B cell (primary cell): ENCODE data around the gene LAMB1. TPM values are rescaled to one million over a fixed set of nuclear protein-coding genes. Genes with fewer than 3 reads are reported as not detected.

Experiments used
- ATAC-seq: fragments of 200-7000 bp; cut with Tn5 transposase; one replicate; pipeline ENCODE4 v1.10.0; 2021; ENCODE audit warnings: low read depth, mild to moderate bottlenecking, moderate number of reproducible peaks, moderate library complexity
- CTCF ChIA-PET: fragments of 350-600 bp; sonication (Branson Sonifier 250); formaldehyde crosslinking; loops from one replicate; lab custom pipeline; 2021; ENCODE audit warnings: antibody characterized with exemption, inconsistent platforms; lab: Charles Lee
- POLR2A ChIA-PET: fragments of 350-600 bp; sonication (Branson Sonifier 250); formaldehyde crosslinking; loops from one replicate; lab custom pipeline; 2021; ENCODE audit warnings: antibody characterized with exemption; lab: Charles Lee
- DNase-seq: peaks from one replicate; pipeline ENCODE4 v3.0.0; 2013
- H2AFZ ChIP-seq: 2 replicates; pipeline ENCODE4 v1.6.1; 2012; ENCODE audit warnings: mild to moderate bottlenecking, low read depth, low read length; ENCODE audit not compliant: insufficient read depth, poor library complexity, severe bottlenecking
- H3K27ac ChIP-seq, 2 donors: 1 replicate in 1 of 2; 2 replicates in 1 of 2; pipeline ENCODE4 v1.5.1; 2012 to 2013; ENCODE audit warnings: low read length in 2 of 2, mild to moderate bottlenecking in 2 of 2, moderate library complexity in 1 of 2
- H3K27me3 ChIP-seq, 4 experiments: fragments of 200-600 bp in 1 of 4; sonication (generic) in 1 of 4; replicated peaks in 1 of 4; 1 replicate in 2 of 4; 2 replicates in 2 of 4; pipeline versions ENCODE4 v1.6.1 to v1.7.0; 2013 to 2016; ENCODE audit warnings: low read length in 3 of 4, mild to moderate bottlenecking in 2 of 4, mixed read lengths in 1 of 4, moderate library complexity in 1 of 4; ENCODE audit not compliant: insufficient read depth in 4 of 4, control insufficient read depth in 3 of 4; ENCODE audit errors: control extremely low read depth in 1 of 4
- H3K36me3 ChIP-seq, 2 experiments: replicated peaks in 1 of 2; 1 replicate in 1 of 2; 2 replicates in 1 of 2; pipeline versions ENCODE4 v1.6.1 to v1.7.1; 2013; ENCODE audit warnings: low read length in 1 of 2; ENCODE audit not compliant: insufficient read depth in 2 of 2, control insufficient read depth in 1 of 2; ENCODE audit errors: control extremely low read depth in 1 of 2, extremely low read depth in 1 of 2
- H3K4me1 ChIP-seq, 2 donors: fragments of 200-600 bp in 1 of 2; sonication (generic) in 1 of 2; 1 replicate in 1 of 2; 2 replicates in 1 of 2; pipeline versions ENCODE4 v1.5.1 to v1.6.1; 2013 to 2017; ENCODE audit warnings: low read length in 2 of 2; ENCODE audit not compliant: control insufficient read depth in 2 of 2, insufficient read depth in 2 of 2
- H3K4me2 ChIP-seq: replicated peaks from 2 replicates; pipeline ENCODE3; 2012; ENCODE audit warnings: mild to moderate bottlenecking, low read depth, low read length; ENCODE audit not compliant: poor library complexity, severe bottlenecking
- H3K4me3 ChIP-seq, 5 experiments: fragments of 200-600 bp in 1 of 5; sonication (generic) in 1 of 5; 1 replicate in 3 of 5; 2 replicates in 2 of 5; pipeline versions ENCODE4 v1.5.1 to v1.7.0; 2011 to 2016; ENCODE audit warnings: low read length in 4 of 5, mild to moderate bottlenecking in 4 of 5, low read depth in 2 of 5, control low read depth in 1 of 5, moderate library complexity in 1 of 5; ENCODE audit not compliant: insufficient read depth in 1 of 5; ENCODE audit errors: control extremely low read depth in 1 of 5, extremely low read depth in 1 of 5
- H3K79me2 ChIP-seq: fragments of 200-600 bp; sonication (generic); one replicate; pipeline ENCODE4 v1.6.0; 2016; ENCODE audit warnings: low read length; ENCODE audit not compliant: control insufficient read depth, insufficient read depth
- H3K9ac ChIP-seq: fragments of 200-600 bp; sonication (generic); 2 replicates; pipeline ENCODE4 v1.6.1; 2017; ENCODE audit warnings: mild to moderate bottlenecking, low read length, moderate library complexity
- H3K9me3 ChIP-seq, 3 donors: one replicate each; pipeline versions ENCODE4 v1.6.1 to v1.7.1; 2013; ENCODE audit warnings: low read length in 2 of 3; ENCODE audit not compliant: control insufficient read depth in 2 of 3, insufficient read depth in 1 of 3; ENCODE audit errors: control extremely low read depth in 1 of 3
- H4K20me1 ChIP-seq: 2 replicates; pipeline ENCODE4 v1.6.0; 2012; ENCODE audit warnings: mild to moderate bottlenecking, low read length; ENCODE audit not compliant: insufficient read depth, control insufficient read depth, poor library complexity, severe bottlenecking
- H3K27ac Mint-ChIP-seq: one replicate; pipeline ENCODE4 v1.8.0; 2021; ENCODE audit warnings: mixed read lengths
- H3K27me3 Mint-ChIP-seq: one replicate; pipeline ENCODE4 v1.8.0; 2021; ENCODE audit warnings: mixed read lengths
- H3K4me1 Mint-ChIP-seq: one replicate; pipeline ENCODE4 v1.8.0; 2021; ENCODE audit warnings: mixed read lengths
- H3K4me3 Mint-ChIP-seq: one replicate; pipeline ENCODE4 v1.8.0; 2021; ENCODE audit warnings: mixed read lengths
- H3K9me3 Mint-ChIP-seq: one replicate; pipeline ENCODE4 v1.8.0; 2022; ENCODE audit warnings: mixed read lengths; ENCODE audit not compliant: insufficient read depth
- CTCF ChIP-seq: fragments of 200-600 bp; IDR thresholded peaks from one replicate; pipeline ENCODE4 v1.8.0; 2022; ENCODE audit warnings: antibody characterized with exemption, mild to moderate bottlenecking
- EZH2 ChIP-seq: IDR thresholded peaks from 2 replicates; pipeline ENCODE4 v1.6.1; 2012; ENCODE audit warnings: borderline replicate concordance, low read depth, mild to moderate bottlenecking, moderate library complexity, low read length; ENCODE audit not compliant: insufficient read depth, poor library complexity, severe bottlenecking
- WGBS: methylation state at CpG from one replicate; pipeline ENCODE4 v1.1.5; 2013; ENCODE audit warnings: missing lambda C conversion rate; ENCODE audit not compliant: insufficient coverage; 5-methylcytosine and 5-hydroxymethylcytosine counted together
- intact Hi-C: fragments of 100-400 bp; cut with micrococcal nuclease; formaldehyde crosslinking; loops from one replicate; pipeline ENCODE4 v1.10.0; 2022
- polyA plus RNA-seq: library from polyadenylated mRNA; depleted of rRNA; stranded (reverse); fragments of >200 nt; gene quantifications from 2 replicates; pipeline ENCODE4 v1.2.3, GENCODE V29; 2012
- total RNA-seq, 2 donors: library from RNA; stranded (reverse); fragments of 120-200 nt in 1 of 2; gene quantifications; 1 replicate in 1 of 2; 2 replicates in 1 of 2; pipeline versions ENCODE4 v1.2.3 to v1.2.4, GENCODE V29; 2013 to 2022

The LAMB1 gene
- total and polyA plus RNA-seq, 2 donors (not counting 1 experiment from before 2014, with no cell fraction given), result not detected

- Histone ChIP-seq H3K4me3 (no peak overlapping the region), H3K36me3 (no peaks in the 10 kb centered on the region), H3K79me2 (no peaks in the 10 kb centered on the region), H3K27me3 (peaks cover 0 to 8% (median 1%) of the 10 kb centered on the region in 4 experiments), H3K9ac (no peak overlapping the region), H3K9me3 (no peaks in the 10 kb centered on the region), H4K20me1 (no peaks in the 10 kb centered on the region), H2AFZ (no peak overlapping the region), H3K4me2 (no peak overlapping the region), H3K27ac (no peak overlapping the region), H3K4me1 (no peaks in the 10 kb centered on the region)
- no peak overlapping the region for H3K4me3 Mint-ChIP-seq
- ChIA-PET POLR2A (no interaction called here), CTCF (no interaction called here)
- TF ChIP-seq CTCF (no peak), EZH2 (no peak)
- no peaks in the 10 kb centered on the region for H3K9me3 Mint-ChIP-seq
- 100% methylated on average over 1 of the region's 4 CpGs for WGBS
- DNase-seq (no peak), ATAC-seq (no peak)
- H3K27me3 Mint-ChIP-seq, result peaks cover 25% of the 10 kb centered on the region
- no peak overlapping the region for H3K27ac Mint-ChIP-seq
- no peaks in the 10 kb centered on the region for H3K4me1 Mint-ChIP-seq
- intact Hi-C loops, result no loop called here
Measured at GRCh38 chr7:107977048-107977447, 25.9 kb downstream of the LAMB1 start.

GRCh38 chr7:107976620-107977019 is 26.3 kb downstream of the LAMB1 start:
- Histone ChIP-seq H4K20me1 (no peaks in the 10 kb centered on the region), H2AFZ (no peak overlapping the region), H3K27me3 (peaks cover 0 to 8% (median 1%) of the 10 kb centered on the region in 4 experiments), H3K4me1 (no peaks in the 10 kb centered on the region), H3K9me3 (no peaks in the 10 kb centered on the region), H3K4me2 (no peak overlapping the region), H3K9ac (no peak overlapping the region), H3K27ac (no peak overlapping the region), H3K36me3 (no peaks in the 10 kb centered on the region), H3K79me2 (no peaks in the 10 kb centered on the region), H3K4me3 (no peak overlapping the region)
- no peak overlapping the region for H3K4me3 Mint-ChIP-seq
- ATAC-seq (no peak), DNase-seq (no peak)
- intact Hi-C loops, result no loop called here
- H3K27me3 Mint-ChIP-seq, result peaks cover 22% of the 10 kb centered on the region
- CTCF ChIA-PET, result no interaction called here
- no peak for TF ChIP-seq CTCF
- TF ChIP-seq EZH2, result no peak
- POLR2A ChIA-PET, result no interaction called here
- H3K9me3 Mint-ChIP-seq, result no peaks in the 10 kb centered on the region
- no peaks in the 10 kb centered on the region for H3K4me1 Mint-ChIP-seq
- no peak overlapping the region for H3K27ac Mint-ChIP-seq
- 90% methylated on average over 1 of the region's 1 CpG for WGBS
